ENCODE results near the gene ZNRF2.

The ZNRF2 gene

DNA sequence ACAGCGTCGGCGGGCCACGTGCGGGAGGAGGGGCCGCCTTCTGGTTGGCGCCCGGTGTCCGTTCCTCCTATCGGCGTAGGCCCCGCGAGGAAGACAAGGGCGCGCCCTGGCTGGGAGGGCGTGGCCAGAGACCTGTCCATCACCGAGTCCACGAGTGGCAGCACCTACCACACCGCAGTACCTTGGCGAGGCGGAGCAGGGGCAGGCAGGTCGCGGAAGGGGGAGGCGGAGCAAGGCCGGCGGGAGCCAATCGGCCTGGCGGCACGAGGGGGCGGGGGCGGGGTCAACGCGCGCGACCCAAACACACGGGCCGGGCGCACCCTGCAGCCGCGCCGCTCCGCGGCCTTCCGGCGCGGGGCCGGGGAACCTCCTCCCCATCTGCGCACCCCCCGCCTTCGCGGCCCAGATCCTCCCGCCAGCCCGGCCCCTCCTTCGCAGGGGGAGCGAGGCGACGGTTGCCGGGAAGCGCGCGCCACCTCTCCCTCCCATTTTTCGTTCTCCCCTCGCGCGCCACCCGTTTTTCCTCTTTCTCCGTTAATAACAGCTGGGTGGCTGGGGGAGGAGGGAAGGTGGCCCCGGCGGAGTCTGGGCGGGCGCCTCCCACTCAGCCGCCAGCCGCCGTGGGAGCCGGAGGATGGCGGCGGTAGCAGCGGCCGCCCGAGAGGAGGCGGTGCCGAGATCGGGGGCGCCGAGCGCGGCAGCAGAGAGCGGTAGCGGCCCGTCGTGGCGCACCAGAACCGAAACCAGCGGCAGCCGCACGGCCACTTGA is at the start of gene ZNRF2:
ZNRF2 (plus strand) TSS at position 300 of the 769 bp plus-strand sequence. CDS start 761 bp downstream, outside the sequence.
- in situ Hi-C loops (cut with HindIII; ENCODE audit: low sequenced_read_pairs): no loop called here

DNA sequence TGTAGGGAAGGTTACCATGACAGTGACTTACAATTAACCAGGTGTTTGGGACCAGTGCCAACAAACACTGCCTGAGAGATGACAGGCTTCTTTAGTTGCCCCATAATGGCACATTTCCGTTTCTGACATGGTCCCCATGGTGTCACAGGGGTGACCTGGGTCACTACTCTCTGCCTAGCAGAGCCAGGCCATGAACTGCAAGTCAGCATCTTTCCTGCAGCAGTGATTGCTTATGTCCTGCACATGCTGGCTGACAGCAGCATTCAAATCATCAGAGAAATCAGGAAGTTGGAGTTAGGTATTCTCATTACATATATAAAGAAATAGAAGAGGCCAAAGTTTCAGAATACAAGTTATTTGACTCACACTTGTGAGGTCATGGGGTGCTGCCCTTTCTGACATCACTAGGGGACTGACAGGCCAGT is 47.1 kb upstream of the ZNRF2 start:
- in situ Hi-C loops (cut with HindIII; ENCODE audit: low sequenced_read_pairs): no loop called here

GRCh38 chr7:30238721-30239441 is 45.5 kb upstream of the ZNRF2 start:
- in situ Hi-C loops (cut with HindIII; ENCODE audit: low sequenced_read_pairs): no loop called here

DNA sequence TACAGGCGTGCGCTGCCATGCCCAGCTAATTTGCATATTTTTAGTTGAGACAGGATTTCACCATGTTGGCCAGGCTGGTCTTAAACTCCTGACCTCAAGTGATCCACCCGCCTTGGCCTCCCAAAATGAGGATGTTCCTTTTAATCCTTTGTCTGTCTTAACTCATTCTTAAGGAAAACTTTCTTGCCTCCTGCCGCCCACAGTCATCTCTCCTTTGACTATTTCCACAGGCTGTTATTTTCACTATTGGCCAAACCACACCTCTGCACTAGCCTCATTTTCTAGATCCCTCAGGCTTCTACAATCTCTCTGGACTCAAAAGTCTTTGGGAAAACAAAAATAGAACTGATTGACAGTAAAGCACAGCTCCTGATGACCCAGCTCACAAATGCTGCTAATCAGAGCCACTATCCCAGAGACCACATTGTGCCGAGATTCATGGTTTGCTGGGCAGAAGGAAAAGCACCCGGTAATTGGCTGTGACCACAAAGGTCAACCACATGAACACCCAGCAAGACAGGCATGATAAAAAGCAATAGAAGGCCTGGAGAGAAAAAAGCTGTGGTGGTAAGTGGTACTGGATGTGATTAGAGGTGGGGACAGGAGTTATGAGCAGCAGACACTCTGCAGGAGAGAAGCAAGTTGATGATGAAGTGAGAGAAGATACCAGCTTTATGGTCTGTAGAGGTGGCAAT is 44.1 kb upstream of the ZNRF2 start:
- in situ Hi-C loops (cut with HindIII; ENCODE audit: low sequenced_read_pairs): no loop called here

GRCh38 chr7:30241767-30242166 is 42.6 kb upstream of the ZNRF2 start:
- in situ Hi-C loops (cut with HindIII; ENCODE audit: low sequenced_read_pairs): no loop called here

DNA sequence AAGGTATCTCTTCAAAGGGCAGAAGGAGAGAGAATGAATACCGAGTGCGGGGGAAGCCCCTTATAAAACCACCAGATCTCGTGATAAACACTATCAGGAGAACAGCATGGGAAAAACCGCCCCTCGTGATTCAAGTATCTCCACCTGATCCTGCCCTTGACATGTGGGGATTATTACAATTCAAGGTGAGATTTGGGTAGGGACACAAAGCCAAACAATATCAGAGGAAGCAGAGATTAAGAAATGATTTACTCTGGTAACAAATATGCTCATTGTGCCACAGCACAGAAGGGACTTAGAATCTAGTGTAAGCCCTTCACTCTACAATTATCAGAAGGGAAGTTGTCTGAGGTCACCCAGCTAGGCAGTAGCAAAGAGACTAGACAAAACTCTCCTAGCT is 40.1 kb upstream of the ZNRF2 start:
- in situ Hi-C loops (cut with HindIII; ENCODE audit: low sequenced_read_pairs): no loop called here

DNA sequence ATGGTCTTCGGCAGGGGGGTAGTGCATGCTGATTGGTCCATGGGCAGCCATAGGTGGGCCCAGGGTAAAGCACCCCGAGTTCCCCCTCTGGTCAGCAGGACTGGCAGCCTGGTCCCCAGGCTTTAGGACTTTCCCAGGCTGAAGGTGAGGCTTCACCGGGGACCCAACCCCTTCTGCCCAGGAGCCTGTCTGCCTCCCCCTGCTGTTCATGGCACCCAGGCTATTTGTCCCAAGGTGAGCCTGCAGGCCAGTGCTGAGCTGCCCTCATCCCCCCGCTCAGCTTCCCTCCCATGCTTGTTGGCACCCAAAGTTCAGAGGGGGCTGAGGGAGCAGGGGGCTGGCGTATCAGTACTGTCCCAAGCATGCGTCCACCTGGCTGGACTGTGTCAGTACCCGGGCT is 38.5 kb upstream of the ZNRF2 start:
- in situ Hi-C loops (cut with HindIII; ENCODE audit: low sequenced_read_pairs): no loop called here

DNA sequence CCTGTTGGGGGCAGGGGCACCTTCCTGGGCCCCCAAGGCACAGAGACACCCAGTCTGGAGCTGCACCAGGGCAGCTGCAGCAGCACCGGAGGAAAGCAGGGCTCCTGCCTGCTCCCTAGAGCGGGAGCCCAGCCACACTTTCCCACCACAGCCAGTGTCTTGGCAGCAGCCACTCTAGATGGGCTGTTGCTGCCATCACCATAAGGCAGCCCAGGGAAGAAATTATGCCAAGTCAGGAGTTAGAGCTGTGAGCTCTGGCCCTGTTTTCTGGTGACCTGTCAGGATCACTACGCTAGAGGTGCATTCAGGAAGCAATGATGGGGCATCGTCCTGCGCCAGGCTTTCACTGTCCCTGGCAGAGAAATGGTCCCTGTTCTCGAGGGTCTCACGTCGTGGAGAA is 38.0 kb upstream of the ZNRF2 start:
- in situ Hi-C loops (cut with HindIII; ENCODE audit: low sequenced_read_pairs): no loop called here

GRCh38 chr7:30247541-30248401 is 36.6 kb upstream of the ZNRF2 start:
- in situ Hi-C loops (cut with HindIII; ENCODE audit: low sequenced_read_pairs): no loop called here

DNA sequence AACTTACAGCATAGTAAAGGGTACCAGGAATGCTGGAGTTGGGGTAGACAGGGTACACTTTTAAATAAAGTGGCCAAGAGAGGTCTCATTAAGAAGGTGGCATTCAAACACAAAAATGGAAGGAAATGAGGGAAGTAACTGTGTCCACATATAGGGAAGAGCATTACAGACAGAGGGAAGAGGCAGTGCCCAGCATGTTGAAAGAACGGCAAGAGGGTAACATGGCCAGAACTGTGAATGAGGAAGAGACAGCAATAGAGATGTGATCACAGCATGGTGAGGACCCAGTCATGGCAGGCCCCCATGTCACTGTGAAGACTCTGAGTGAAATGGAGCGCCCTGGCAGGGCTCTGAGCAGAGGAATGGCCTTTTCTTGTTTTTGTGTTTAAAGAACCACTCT is 35.1 kb upstream of the ZNRF2 start:
- in situ Hi-C loops (cut with HindIII; ENCODE audit: low sequenced_read_pairs): no loop called here

DNA sequence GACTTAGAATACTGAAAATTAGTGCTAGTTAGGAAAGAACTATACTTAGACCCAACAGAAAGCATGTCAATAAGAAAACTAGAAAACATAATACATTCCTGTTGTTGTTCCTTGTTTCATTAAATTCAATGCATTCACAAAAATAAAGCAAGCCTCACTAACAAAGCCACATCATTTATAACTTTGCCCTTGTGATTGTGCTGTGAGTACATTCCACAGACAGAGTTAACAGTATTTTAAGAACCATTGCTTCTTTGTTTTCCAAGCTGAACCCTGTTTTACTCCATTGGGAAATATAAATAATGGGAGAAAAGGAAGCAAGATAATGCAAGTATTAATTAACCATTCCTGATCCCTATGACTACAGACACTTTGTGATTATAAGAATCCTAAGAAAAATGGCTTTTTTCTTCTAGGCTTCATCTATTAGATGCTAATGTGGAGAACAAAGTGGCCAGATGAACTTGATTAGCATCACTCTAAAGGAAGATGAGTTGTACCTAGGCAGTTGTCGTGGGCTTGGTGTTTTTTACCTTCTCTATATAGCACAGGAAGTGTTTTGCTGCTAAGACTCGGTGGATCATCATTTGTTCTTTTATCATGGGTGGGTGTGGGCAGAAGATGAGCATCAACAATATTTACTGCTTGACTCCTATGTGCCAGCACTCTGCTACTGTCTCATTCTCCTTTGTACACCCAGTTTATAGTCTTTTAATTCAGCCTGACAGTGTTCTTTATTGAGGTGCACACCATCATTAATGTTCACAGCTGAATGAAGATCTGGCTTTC is 34.2 kb upstream of the ZNRF2 start:
- in situ Hi-C loops (cut with HindIII; ENCODE audit: low sequenced_read_pairs): no loop called here

DNA sequence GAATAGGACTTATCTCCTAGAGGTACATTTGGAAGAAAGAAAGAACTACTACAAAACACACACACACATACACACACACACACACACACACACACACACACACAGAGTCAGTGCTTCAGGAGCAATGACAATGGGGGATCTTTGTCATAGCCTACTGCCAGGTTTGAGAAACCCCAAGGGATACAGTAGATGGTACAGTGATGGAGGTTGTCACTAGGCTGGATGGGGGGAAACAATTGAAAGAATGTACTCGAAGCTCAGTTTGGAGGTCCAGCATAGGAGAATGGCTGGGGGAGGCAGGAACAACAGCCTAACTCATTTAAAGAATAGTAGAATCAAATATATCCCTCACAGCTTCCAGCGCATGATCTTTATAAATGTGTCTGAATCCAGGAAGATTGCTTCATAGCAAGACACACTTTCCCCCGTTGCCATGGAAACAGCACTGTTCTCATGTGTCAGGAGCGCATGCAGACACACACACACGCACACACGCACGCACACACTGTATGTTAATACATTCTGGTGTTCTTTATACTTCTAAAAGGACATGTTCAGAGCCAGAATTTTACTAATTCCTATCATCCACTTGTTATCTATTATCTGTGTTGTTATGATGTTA is 32.6 kb upstream of the ZNRF2 start:
- in situ Hi-C loops (cut with HindIII; ENCODE audit: low sequenced_read_pairs): no loop called here

DNA sequence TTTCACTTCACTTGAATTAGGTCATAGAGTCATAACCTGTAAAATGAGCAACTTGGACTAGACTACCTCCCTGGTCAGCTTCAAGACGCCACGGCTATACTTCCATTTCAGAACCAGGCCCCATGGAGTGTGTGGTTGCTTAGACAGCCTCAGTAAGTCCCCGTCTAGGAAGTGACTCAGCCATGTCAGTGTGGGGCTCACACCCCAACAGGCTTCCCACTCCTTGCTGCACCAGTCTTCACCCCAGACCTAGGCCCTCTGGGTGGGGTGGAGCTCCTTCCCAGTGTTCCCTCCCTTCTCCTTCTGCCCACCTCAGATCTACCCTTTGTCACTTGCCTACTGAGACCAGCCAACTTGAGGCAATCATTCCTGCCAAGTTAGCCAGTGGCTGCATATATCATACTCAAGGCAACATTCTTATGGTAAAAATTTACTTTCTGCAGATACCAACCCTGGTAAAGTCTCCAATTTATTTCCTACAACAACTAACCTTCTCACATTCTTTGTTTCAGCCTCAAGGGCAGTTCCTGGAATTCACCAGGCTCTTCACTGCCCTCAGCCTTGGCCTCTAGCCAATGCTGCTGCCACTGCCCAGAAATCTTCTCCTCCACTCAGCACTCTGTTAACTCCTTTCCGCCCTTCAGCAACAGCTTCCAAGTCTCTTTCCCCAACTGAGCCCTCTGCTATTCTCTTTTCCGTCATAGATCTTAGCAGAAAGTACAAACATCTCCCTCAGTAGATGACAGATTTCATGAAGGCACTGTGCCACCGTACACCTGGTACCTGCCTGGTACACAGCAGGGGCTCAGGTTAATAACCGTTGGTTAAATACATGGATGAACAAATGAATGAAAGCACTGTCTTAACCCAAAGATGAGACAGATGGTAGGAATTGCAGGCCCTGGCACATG is 31.3 kb upstream of the ZNRF2 start:
- in situ Hi-C loops (cut with HindIII; ENCODE audit: low sequenced_read_pairs): no loop called here

DNA sequence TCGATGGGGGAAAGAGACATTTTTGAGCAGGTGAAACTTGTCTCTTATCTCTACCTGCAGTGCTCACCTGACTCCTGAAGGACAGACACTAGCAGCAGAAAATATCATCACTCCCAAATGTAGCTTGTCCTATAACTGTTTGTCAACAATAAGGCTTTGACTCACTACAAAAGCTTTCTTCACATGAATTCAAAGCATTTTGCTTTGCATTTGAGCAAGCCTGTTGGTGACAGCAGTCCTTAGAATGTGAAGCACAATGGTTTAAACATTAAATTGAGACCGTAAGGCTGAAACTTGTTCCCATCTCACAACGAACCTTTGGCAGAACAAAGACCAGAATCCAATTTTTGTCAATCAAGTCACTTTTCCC is 30.6 kb upstream of the ZNRF2 start:
- in situ Hi-C loops (cut with HindIII; ENCODE audit: low sequenced_read_pairs): no loop called here

DNA sequence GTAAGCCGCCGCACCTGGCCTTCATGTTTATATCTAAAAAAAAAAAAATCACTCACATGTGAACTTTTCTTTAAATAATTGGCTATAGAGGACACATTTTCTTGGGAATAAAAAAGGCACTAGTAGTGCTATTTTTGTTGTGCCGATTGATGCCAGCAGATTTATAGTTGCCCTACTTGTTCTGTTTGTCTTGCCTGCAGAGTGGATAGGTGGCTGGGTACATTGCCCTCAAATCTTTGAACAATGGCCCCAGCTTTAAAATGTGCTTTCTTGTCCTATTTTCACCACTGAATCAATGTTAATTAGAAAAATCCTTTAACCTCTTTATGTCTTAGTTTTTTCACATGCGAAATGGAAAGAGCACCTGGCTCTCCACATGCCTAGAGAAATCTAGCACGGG is 30.1 kb upstream of the ZNRF2 start:
- in situ Hi-C loops (cut with HindIII; ENCODE audit: low sequenced_read_pairs): no loop called here

DNA sequence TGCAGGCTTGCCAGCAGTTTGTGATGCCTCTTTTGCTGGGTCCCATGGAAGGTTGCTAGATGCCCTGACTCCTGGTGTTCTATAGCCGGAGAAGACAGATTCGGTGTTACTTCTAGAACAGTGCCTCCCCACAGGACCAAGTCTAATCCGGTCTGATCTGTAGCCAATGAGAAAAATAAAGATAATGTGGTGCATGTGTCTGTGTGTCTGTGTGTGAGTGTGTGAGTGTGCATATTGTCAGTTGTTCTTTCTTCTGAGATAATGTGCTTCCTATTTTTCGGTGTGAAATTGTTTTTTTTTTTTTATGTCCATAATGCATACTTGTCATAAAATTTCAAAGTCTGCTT is 29.7 kb upstream of the ZNRF2 start:
- in situ Hi-C loops (cut with HindIII; ENCODE audit: low sequenced_read_pairs): no loop called here

- in situ Hi-C loops (cut with HindIII; ENCODE audit: low sequenced_read_pairs): no loop called here
Observed at GRCh38 chr7:30255064-30255769, 29.2 kb upstream of the ZNRF2 start.

DNA sequence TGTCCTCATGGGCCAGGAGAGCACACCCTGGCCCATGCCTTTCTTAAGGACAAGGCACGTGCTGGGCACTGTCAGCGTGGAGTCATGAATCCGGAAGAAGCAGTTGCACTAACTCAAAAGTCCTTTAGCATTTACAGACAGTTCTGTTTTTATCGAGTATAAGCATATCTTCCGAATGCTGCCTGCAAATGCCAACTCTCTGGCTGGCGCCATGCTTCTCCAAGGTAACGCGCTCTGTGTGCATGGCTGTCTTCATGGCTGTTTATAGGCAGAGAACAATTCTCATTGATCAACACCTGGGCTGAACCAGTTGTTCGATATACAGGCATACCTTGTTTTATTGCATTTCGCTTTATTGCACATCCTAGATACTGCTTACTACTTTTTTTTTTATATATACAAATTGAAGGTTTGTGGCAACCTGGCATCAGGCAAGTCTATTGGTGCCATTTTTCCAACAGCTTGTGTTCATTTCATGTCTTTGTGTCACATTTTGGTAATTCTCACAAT is 28.0 kb upstream of the ZNRF2 start:
- in situ Hi-C loops (cut with HindIII; ENCODE audit: low sequenced_read_pairs): no loop called here

Measured in endothelial cell of hepatic sinusoid (primary cell).